GM19043 (cell line): Measurements from ENCODE around the gene NOP14.
A peak's percentile ranks its signal among the peaks of the same experiment; 100 is the strongest.
"Not testable (repeated sequence)": the region's sequence is repeated elsewhere in the genome, so short reads cannot be mapped to it uniquely, and the experiment has no call there.

Experiments used
- ATAC-seq: cut with Tn5 transposase; IDR thresholded peaks from one replicate; pipeline ENCODE4 v1.9.1; 2021; ENCODE audit warnings: low read depth; ENCODE audit not compliant: unreplicated experiment

NOP14 gene

GRCh38 chr4:2943364-2944090 is 19.7 kb downstream of the NOP14 start:
- ATAC-seq = no peak

GRCh38 chr4:2942532-2943363 is 20.5 kb downstream of the NOP14 start:
- no peak for ATAC-seq

DNA sequence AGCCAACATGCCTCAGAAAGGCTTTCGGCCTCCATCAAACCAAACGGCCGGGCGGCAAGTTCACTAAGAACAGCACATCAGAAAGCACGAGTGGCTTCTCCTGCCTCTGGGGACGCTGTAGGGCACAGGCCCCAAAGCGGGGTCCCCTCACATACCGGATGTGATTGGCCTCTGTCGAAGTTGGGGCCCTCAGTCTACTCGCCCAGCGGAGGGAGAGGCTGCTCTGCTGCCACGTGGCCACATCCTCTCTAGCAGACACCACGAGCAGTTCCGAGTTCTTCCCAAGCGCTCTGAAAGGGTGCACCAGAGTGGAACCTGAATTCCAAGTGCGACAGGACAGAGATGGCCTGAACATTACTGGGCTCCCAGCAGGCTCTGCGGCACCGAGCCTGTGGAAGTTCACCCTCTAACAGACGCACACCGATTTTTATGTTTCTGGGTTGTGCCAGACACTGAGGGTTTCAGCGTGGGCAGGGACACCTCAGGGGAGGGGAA is 21.1 kb downstream of the NOP14 start:
- ATAC-seq = no peak

GRCh38 chr4:2941138-2942036 is 21.8 kb downstream of the NOP14 start:
- no peak for ATAC-seq

DNA sequence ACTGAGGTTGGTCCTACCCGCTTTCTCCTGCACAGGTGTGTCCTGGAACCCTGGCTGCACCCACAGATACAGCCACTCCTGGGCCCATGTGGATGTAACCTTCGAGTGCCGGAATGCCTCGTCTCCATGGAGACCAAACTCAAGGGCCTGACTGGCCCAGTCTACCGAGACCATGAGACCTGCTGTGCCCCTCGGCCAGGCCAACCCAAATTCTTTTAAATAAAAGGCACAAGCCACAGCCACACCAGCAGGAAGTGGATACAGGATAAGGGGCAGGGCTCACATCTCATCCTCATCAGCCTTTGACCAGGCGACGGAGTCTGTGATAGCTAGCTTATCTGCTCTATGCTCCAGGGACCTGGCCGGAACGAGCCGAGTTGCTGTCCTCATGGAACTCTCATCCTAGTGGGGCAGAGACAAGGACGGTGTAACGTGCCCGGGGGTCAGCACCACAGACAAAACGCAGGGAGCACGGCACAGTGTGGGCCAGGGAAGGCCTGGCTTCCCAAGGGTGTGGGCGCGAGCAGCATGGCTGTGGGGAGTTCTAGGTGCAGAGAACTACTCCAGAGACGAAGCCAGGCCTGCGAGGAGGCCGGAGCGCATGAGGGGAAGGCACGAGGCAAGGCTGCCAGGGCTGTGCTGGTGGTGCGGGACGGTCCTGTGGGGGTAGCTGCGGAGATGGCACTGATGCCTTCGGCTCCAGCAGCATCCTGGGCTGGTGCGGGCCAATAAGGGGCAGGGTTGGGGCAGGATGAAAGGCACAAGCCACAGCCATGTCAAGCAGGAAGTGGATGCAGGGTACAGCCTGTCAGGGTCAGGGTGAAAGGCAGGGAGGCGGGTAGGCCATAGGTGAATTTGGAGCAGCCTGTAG is 22.7 kb downstream of the NOP14 start:
- ATAC-seq = no peak

GRCh38 chr4:2939383-2940243 is 23.6 kb downstream of the NOP14 start:
- ATAC-seq = no peak

GRCh38 chr4:2938906-2939305 is 24.3 kb downstream of the NOP14 start:
- ATAC-seq = no peak

DNA sequence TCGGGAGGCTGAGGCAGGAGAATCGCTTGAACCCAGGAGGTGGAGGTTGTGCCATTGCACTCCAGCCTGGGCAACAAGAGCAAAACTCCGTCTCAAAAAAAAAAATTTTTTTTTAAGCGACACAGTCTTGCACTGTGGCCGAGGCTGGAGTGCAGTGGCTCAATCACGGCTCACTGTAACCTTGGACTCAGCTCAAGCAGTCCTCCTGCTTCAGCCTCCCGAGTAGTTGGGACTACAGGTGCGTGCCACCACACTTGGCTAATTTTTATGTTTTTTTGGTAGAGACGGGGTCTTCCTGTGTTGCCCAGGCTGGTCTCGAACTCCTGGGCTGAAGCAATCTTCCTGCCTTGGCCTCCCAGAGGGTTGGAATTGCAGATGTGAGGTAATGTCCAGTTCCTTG is 24.8 kb downstream of the NOP14 start:
- ATAC-seq = not testable (repeated sequence)

GRCh38 chr4:2937986-2938385 is 25.2 kb downstream of the NOP14 start:
- no peak for ATAC-seq

DNA sequence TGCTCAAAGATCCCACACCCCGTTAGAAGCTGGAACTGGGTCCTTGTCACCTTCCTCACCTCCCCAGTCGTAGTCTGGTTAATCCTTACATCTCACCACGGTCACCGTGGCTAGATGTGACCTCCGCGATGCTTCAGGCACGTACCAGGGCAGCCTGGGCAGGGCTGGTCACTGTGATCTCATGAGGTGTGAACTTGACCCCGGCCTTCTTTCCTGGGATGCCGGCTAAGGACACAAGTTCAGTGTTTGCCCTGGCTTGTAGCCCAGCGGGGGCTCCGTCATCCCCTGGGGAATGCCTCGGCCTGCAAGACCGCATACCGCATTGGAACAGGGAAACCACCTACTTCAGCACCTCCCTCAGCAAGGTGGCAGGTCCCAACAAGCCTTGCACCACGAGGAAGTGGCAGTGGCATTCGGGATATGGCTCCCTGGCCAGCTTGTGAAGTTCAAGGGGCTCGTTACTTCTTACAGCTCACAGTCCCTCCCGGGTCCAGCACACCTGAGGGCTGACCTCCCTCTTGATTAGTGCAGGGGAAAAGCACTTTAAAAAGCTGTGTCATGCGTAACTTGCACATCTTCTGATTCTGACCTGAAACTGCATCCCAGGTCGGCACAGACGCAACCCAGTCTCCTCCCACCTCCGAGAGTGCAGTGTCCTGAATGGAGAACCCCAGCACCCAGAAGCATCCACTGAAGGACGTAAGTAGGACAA is 25.9 kb downstream of the NOP14 start:
- no peak for ATAC-seq

DNA sequence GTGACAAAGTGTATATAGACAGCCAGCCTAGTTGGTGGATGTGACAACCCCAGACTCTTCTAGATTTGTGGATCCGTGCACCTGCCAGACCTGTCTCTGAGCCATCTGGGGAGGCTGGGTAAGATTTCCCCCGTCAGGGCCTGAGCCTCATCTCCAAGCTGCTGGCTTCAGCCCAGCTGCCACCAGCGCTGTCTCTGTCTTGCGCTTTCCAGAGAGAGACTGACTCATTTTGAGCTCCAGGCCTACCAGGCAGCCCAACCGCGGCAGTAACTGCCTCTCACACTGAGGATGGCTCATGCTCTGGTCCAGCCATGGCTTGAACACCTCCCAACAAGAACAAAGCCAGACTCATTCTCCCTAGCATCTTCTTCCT is 26.4 kb downstream of the NOP14 start:
- ATAC-seq = no peak

- no peak for ATAC-seq
Measured at GRCh38 chr4:2935762-2936743, 27.2 kb downstream of the NOP14 start.

- peak; percentile 43 for ATAC-seq
Measured at GRCh38 chr4:2934813-2935761, 28.1 kb downstream of the NOP14 start.

- no peak for ATAC-seq
Measured at GRCh38 chr4:2934077-2934812, 29.0 kb downstream of the NOP14 start.

DNA sequence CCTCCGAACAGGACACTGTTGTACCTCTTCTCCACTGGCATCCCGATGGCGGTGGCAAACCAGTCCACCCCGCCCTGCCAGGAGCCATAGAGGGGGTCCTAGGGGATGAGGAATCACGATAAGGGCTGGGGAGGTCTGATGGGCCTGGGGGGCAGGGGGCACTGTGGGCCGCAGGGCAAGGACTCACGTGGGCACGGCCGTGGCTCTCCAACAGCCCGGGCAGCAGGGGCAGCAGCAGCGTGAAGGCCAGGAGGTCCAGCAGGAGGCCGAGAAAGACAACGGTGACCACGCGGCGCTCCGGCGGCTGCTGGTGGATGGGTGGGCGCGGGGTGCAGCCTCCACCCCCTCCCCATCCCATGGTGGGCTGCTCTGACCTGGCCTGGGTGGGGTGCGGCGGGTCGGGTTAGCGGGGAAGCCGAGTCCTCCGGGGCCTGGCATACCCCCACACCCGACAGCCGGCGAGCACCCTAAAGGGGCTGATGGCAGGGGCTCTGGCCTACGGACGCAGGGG is 29.6 kb downstream of the NOP14 start:
- no peak for ATAC-seq
